ENCODE measurements around the gene AOPEP. TPM values are rescaled to one million over a fixed set of nuclear protein-coding genes. Genes with fewer than 3 reads are reported as not detected.

AOPEP gene
- total and polyA plus RNA-seq, 4 donors: 29.0 to 121 (median 60.0) TPM

DNA sequence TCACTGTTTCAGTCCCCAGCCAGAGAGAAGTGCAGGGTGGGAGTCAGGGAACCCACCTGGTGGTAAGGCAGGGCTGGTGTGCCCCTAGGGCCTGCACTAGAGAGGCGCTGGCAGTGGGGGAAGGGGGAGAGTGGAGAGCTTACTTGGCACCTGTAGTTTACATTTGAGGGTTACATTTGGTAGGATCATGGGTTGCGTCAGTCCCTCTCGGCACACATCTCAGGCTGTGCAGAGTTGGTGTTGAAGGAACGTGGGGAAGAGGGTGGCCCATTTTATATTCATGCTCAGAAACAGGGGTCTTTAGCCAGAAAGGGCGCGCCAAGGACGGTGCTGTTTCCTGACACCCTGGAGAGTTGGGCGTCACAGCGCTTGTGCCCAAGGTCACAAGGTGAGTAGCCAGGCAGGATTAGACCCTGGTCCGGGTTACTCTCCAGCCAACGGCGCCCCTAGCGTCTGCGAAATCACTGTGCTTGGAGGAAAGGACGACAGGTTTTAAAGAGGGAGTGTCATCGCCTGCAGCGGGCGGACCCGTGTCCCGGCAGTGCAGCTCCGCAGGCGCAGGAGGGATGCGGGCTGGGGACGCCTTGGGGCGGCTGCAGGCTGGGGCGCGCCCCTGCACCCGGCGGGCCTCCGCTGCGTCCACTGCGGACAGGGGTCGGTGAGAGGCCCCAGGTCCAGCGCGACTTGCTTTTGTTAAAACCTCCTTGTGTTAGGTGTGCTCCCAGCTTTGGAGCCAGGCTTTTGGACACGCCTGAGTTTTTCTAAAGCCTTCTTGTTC lies 318.4 kb downstream of the AOPEP start:
- ATAC-seq (ENCODE audit: insufficient read depth, low FRiP score) (no peak), DNase-seq (no peak)
- Histone ChIP-seq H3K27me3 (ENCODE audit: control insufficient read depth in 3 of 3, insufficient read depth in 3 of 3, low read length in 2 of 3) (no peaks in the 10 kb centered on the region), H3K9ac (ENCODE audit: insufficient read depth in 1 of 2, low read length in 2 of 2) (no peak overlapping the region), H3K4me3 (no peak overlapping the region), H3K4me1 (ENCODE audit: control insufficient read depth in 5 of 5, insufficient read depth in 5 of 5, low read length in 5 of 5) (peaks cover 6 to 30% (median 9%) of the 10 kb centered on the region in 5 donors), H3K9me3 (ENCODE audit: control insufficient read depth in 4 of 4, insufficient read depth in 3 of 4, low read length in 3 of 4) (peaks cover 0 to 3% (median 0%) of the 10 kb centered on the region in 4 donors), H3K27ac (ENCODE audit: low read depth in 1 of 2, low read length in 1 of 2) (peak overlapping the region; percentile 76 to 82), H3K36me3 (ENCODE audit: control insufficient read depth in 4 of 4, insufficient read depth in 4 of 4, low read length in 4 of 4) (peaks cover 0 to 5% (median 2%) of the 10 kb centered on the region in 4 donors)
- TF ChIP-seq, protein P1, sequence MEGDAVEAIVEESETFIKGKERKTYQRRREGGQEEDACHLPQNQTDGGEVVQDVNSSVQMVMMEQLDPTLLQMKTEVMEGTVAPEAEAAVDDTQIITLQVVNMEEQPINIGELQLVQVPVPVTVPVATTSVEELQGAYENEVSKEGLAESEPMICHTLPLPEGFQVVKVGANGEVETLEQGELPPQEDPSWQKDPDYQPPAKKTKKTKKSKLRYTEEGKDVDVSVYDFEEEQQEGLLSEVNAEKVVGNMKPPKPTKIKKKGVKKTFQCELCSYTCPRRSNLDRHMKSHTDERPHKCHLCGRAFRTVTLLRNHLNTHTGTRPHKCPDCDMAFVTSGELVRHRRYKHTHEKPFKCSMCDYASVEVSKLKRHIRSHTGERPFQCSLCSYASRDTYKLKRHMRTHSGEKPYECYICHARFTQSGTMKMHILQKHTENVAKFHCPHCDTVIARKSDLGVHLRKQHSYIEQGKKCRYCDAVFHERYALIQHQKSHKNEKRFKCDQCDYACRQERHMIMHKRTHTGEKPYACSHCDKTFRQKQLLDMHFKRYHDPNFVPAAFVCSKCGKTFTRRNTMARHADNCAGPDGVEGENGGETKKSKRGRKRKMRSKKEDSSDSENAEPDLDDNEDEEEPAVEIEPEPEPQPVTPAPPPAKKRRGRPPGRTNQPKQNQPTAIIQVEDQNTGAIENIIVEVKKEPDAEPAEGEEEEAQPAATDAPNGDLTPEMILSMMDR (IDR thresholded peaks at IDR 0.05; ENCODE audit: control extremely low read depth, extremely low read depth): no peak
- WGBS, 2 donors: 75 to 85% methylated on average over 36 of the region's 36 CpGs

- Histone ChIP-seq H3K27me3 (ENCODE audit: control insufficient read depth in 3 of 3, insufficient read depth in 3 of 3, low read length in 2 of 3) (no peaks in the 10 kb centered on the region), H3K4me3 (no peak overlapping the region), H3K27ac (ENCODE audit: low read depth in 1 of 2, low read length in 1 of 2) (peak overlapping the region; percentile 76 to 78), H3K4me1 (ENCODE audit: control insufficient read depth in 5 of 5, insufficient read depth in 5 of 5, low read length in 5 of 5) (peaks cover 11 to 33% (median 14%) of the 10 kb centered on the region in 5 donors), H3K9ac (ENCODE audit: insufficient read depth in 1 of 2, low read length in 2 of 2) (no peak overlapping the region), H3K9me3 (ENCODE audit: control insufficient read depth in 4 of 4, insufficient read depth in 3 of 4, low read length in 3 of 4) (peaks cover 0 to 3% (median 0%) of the 10 kb centered on the region in 4 donors), H3K36me3 (ENCODE audit: control insufficient read depth in 4 of 4, insufficient read depth in 4 of 4, low read length in 4 of 4) (peaks cover 0 to 4% (median 2%) of the 10 kb centered on the region in 4 donors)
- TF ChIP-seq, protein P1 (IDR thresholded peaks at IDR 0.05; ENCODE audit: control extremely low read depth, extremely low read depth): no peak
- DNase-seq (no peak), ATAC-seq (ENCODE audit: insufficient read depth, low FRiP score) (no peak)
- WGBS, 2 donors: 75 to 85% methylated on average over 16 of the region's 16 CpGs
Observed at GRCh38 chr9:95045751-95046150, 319.3 kb downstream of the AOPEP start.

DNA sequence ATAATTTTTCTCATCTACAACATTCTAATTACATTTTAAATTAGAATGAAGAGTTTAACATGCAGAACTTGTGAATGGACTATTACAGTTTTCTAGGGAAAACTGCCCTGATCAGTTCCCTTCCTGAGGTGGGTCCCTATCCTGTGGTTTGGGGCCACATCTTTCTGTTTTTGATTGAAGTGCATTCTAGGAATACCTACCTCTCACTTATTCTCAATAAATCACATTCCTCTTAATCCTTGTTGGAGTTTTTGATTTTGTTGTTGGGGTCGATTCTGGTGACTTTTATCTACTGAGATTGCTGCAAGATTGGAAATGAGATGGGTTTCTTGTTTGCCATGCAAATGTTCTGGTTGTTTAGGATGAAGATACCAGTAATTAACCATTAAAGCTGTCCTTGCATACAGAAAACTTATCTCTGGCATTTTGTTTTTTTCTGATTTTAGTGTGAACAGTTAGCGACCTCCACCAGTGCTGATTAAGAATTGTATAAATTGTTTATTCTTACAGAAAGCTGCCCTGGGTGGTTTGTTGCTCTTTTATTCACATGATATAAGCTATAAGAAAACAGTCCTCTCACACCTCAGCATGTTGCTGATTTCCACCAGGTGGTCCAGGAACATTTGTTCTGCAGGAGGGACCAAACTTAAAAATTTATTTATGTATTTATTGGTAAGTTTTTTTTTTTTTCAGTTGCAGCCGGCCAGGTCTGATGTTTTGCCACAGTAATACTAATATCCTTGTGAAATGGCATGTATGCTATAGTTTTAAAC lies 321.1 kb downstream of the AOPEP start:
- Histone ChIP-seq H3K4me3 (no peak overlapping the region), H3K4me1 (ENCODE audit: control insufficient read depth in 5 of 5, insufficient read depth in 5 of 5, low read length in 5 of 5) (peaks cover 8 to 34% (median 13%) of the 10 kb centered on the region in 5 donors), H3K27me3 (ENCODE audit: control insufficient read depth in 3 of 3, insufficient read depth in 3 of 3, low read length in 2 of 3) (no peaks in the 10 kb centered on the region), H3K36me3 (ENCODE audit: control insufficient read depth in 4 of 4, insufficient read depth in 4 of 4, low read length in 4 of 4) (peaks cover 0 to 4% (median 2%) of the 10 kb centered on the region in 4 donors), H3K9me3 (ENCODE audit: control insufficient read depth in 4 of 4, insufficient read depth in 3 of 4, low read length in 3 of 4) (peaks cover 0 to 3% (median 0%) of the 10 kb centered on the region in 4 donors), H3K9ac (ENCODE audit: insufficient read depth in 1 of 2, low read length in 2 of 2) (peak overlapping the region in 1 of 2 donors; percentile 46), H3K27ac (ENCODE audit: low read depth in 1 of 2, low read length in 1 of 2) (peak overlapping the region in 1 of 2 donors; percentile 88)
- peak in 1 of 3 donors; percentile 38 for DNase-seq
- 38 to 49% methylated on average over 3 of the region's 3 CpGs for WGBS, 2 donors
- no peak for ATAC-seq (ENCODE audit: insufficient read depth, low FRiP score)
- TF ChIP-seq, protein P1 (IDR thresholded peaks at IDR 0.05; ENCODE audit: control extremely low read depth, extremely low read depth): no peak
